Naive B cell (primary cell): ENCODE data around the gene TMEM38A. TPM values are rescaled to one million over a fixed set of nuclear protein-coding genes. Genes with fewer than 3 reads are reported as not detected.
A peak's percentile ranks its signal among the peaks of the same experiment; 100 is the strongest.

Experiments used
- ATAC-seq, 2 donors: fragments of 150-1000 bp; cut with Tn5 transposase; 2 replicates each; pipeline ENCODE4 v1.10.0; 2021; ENCODE audit warnings: low read depth in 2 of 2, mild to moderate bottlenecking in 2 of 2, moderate library complexity in 2 of 2
- DNase-seq: peaks from one replicate; pipeline ENCODE4 v3.0.0; 2022
- H3K27ac Mint-ChIP-seq, 6 donors: one replicate each; pipeline ENCODE4 v1.8.0; 2020 to 2022; ENCODE audit warnings: mild to moderate bottlenecking in 6 of 6, mixed read lengths in 6 of 6, moderate library complexity in 5 of 6, inconsistent platforms in 2 of 6
- H3K27me3 Mint-ChIP-seq, 3 donors: one replicate each; pipeline ENCODE4 v1.8.0; 2021 to 2022; ENCODE audit warnings: mixed read lengths in 3 of 3, mild to moderate bottlenecking in 1 of 3
- H3K36me3 Mint-ChIP-seq, 2 donors: one replicate each; pipeline ENCODE4 v1.8.0; 2020 to 2022; ENCODE audit warnings: mixed read lengths in 2 of 2, inconsistent platforms in 1 of 2, mild to moderate bottlenecking in 1 of 2
- H3K4me1 Mint-ChIP-seq, 3 donors: one replicate each; pipeline ENCODE4 v1.8.0; 2020 to 2022; ENCODE audit warnings: mixed read lengths in 3 of 3, inconsistent platforms in 1 of 3, mild to moderate bottlenecking in 1 of 3, moderate library complexity in 1 of 3
- H3K4me3 Mint-ChIP-seq, 8 donors: one replicate each; pipeline ENCODE4 v1.8.0; 2020 to 2022; ENCODE audit warnings: mild to moderate bottlenecking in 8 of 8, mixed read lengths in 8 of 8, moderate library complexity in 8 of 8, inconsistent platforms in 2 of 8
- H3K9me3 Mint-ChIP-seq, 7 donors: one replicate each; pipeline ENCODE4 v1.8.0; 2020 to 2022; ENCODE audit warnings: mixed read lengths in 7 of 7, mild to moderate bottlenecking in 5 of 7, inconsistent platforms in 2 of 7, moderate library complexity in 1 of 7
- polyA plus RNA-seq, 6 donors: library from polyadenylated mRNA; unstranded; fragments of 300-500 nt; fragmentation: Illumina TruSeq; gene quantifications; one replicate each; pipeline ENCODE4 v1.2.3, GENCODE V29; 2021; ENCODE audit warnings: low read depth in 6 of 6

TMEM38A gene
- polyA plus RNA-seq, 6 donors from 2014 or later = 13.7 to 18.6 (median 16.6) TPM

- H3K4me3 Mint-ChIP-seq = peak overlapping the region in 4 of 8 donors; percentile 53 to 96 (median 92)
- DNase-seq (no peak), ATAC-seq (no peak)
- no peaks in the 10 kb centered on the region for H3K36me3 Mint-ChIP-seq
- no peaks in the 10 kb centered on the region for H3K27me3 Mint-ChIP-seq
- peaks cover 51 to 78% (median 63%) of the 10 kb centered on the region in 3 donors for H3K4me1 Mint-ChIP-seq
- H3K27ac Mint-ChIP-seq = peak overlapping the region in 4 of 6 donors; percentile 19 to 89 (median 70)
- H3K9me3 Mint-ChIP-seq = no peaks in the 10 kb centered on the region
These were observed 35.6 kb upstream of the TMEM38A start for GRCh38 chr19:16625163-16625958.

DNA sequence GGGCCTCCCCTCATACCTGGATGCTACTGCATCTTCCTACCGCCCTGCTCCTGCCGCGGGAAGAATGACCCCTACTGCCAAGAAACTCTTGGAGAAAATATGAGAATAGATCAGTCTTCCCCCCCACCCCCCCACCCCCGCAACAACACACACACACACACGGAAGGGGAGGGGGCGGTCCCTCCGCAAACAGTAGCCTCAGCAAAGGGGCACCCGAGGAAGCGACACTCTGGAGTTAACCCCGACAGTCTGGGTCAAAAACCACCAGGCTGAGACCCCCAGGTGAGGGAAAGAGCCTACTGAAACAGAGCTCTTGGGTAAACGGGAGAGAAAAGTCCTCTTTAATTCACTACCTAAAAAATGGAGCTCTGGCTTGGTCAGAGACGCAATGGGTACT, 34.1 kb upstream of the TMEM38A start:
- DNase-seq = no peak
- H3K36me3 Mint-ChIP-seq = no peaks in the 10 kb centered on the region
- H3K4me3 Mint-ChIP-seq = peak overlapping the region; percentile 89 to 96 (median 94)
- ATAC-seq = no peak
- peak overlapping the region; percentile 44 to 98 (median 94) for H3K27ac Mint-ChIP-seq
- H3K4me1 Mint-ChIP-seq = peaks cover 38 to 68% (median 49%) of the 10 kb centered on the region in 3 donors
- H3K27me3 Mint-ChIP-seq = no peaks in the 10 kb centered on the region
- peaks cover 0 to 1% (median 0%) of the 10 kb centered on the region in 7 donors for H3K9me3 Mint-ChIP-seq

DNA sequence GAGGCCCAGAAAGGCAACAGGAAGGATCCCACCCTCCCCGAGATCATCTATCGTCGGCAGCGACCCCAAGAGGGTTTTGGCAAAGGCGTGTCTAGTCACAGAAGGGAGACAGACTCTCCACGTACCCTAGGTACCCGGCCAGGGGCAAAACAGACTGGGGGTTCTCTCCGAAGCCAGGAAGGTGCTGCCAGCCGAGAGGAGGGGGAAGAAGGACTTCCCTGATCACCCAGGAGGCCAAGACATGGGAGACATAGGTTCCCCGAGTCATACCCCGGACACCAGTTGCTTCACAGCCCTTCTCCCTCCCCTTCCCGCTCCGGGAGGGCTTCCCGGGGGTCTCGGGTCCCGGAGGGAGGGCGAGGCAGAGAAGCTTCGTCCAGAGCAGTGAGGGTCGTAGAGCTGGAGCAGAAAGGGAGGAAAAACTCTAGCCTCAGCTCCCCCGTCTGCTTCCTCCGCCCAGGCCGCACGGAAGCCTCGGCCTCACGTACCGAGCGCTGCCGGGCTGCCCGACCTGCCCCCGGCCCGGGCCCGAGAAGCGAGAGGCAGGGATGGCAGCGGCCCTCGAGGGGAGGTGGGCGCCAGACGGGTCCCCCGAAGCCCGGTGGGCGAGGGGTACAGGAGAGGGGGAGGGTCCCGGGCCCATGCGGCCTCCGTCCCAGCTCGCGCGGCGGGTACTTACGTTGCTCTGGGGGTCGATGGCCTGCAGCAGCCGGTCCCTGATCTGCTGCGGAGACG, 33.6 kb upstream of the TMEM38A start:
- H3K27ac Mint-ChIP-seq = peak overlapping the region; percentile 44 to 98 (median 94)
- no peaks in the 10 kb centered on the region for H3K27me3 Mint-ChIP-seq
- H3K4me1 Mint-ChIP-seq = peaks cover 33 to 66% (median 43%) of the 10 kb centered on the region in 3 donors
- no peaks in the 10 kb centered on the region for H3K36me3 Mint-ChIP-seq
- H3K4me3 Mint-ChIP-seq = peak overlapping the region; percentile 89 to 96 (median 94)
- DNase-seq (peak; percentile 14), ATAC-seq (no peak)
- H3K9me3 Mint-ChIP-seq = peaks cover 0 to 1% (median 0%) of the 10 kb centered on the region in 7 donors

- H3K9me3 Mint-ChIP-seq = peaks cover 0 to 1% (median 0%) of the 10 kb centered on the region in 7 donors
- no peaks in the 10 kb centered on the region for H3K27me3 Mint-ChIP-seq
- no peaks in the 10 kb centered on the region for H3K36me3 Mint-ChIP-seq
- peak overlapping the region in 2 of 6 donors; percentile 38 to 96 for H3K27ac Mint-ChIP-seq
- ATAC-seq (peak in 1 of 2 donors; percentile 2), DNase-seq (no peak)
- H3K4me1 Mint-ChIP-seq = peaks cover 33 to 64% (median 39%) of the 10 kb centered on the region in 3 donors
- H3K4me3 Mint-ChIP-seq = peak overlapping the region; percentile 47 to 100 (median 94)
These were observed 33.1 kb upstream of the TMEM38A start for GRCh38 chr19:16627928-16628182.

DNA sequence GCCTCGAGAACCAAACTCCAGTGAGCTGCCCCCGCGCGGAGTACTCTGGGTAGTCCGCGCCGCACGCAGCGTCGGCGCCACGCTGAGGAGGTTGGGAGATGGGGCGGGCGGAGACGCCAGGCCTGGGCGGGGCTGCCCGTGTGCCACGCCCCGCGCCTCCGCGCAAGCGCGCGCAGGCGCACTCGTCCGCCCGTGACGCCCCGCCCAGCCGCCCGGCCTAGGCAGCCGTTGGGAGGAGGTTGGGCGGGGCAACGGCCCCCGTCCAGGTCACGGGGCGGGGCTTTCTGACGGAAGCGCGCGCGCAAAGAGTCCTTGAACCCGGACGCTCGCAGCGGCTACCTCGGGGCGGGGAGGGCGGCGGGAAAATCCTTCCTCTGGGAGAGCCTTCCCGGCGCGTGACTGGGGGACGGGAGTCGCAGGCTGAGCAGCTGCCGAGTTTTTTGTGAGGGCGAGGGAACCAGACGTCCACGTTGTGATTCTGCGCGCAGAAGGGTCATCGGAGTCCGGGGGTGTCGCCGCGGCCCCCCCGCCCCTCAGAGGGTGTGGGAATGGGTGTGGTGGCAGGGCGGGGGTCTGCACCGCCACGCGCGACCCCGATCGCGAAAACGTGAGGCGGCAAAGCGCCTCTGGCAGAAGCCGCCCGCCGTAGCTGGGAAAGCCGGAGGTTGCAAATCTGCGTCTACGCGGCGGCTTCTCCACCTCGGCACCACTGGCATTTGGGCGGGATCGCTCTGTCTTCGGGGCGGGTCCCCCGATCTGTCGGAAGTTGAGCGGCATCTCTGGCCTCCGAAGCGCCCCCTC, 32.6 kb upstream of the TMEM38A start, which contains the start of gene MED26:
Gene MED26, minus strand, starts transcription at position 22 of the 801 bp plus-strand sequence. CDS start 261 bp downstream, outside the sequence.
- no peaks in the 10 kb centered on the region for H3K36me3 Mint-ChIP-seq
- H3K9me3 Mint-ChIP-seq = peaks cover 0 to 1% (median 0%) of the 10 kb centered on the region in 7 donors
- peaks cover 33 to 61% (median 39%) of the 10 kb centered on the region in 3 donors for H3K4me1 Mint-ChIP-seq
- no peaks in the 10 kb centered on the region for H3K27me3 Mint-ChIP-seq
- DNase-seq (peak; percentile 93), ATAC-seq (peak; percentile 92 to 94)
- H3K4me3 Mint-ChIP-seq = peak within 1 kb of the TSS; percentile 93 to 100 (median 97)
- H3K27ac Mint-ChIP-seq = peak within 1 kb of the TSS; percentile 95 to 99 (median 98)

DNA sequence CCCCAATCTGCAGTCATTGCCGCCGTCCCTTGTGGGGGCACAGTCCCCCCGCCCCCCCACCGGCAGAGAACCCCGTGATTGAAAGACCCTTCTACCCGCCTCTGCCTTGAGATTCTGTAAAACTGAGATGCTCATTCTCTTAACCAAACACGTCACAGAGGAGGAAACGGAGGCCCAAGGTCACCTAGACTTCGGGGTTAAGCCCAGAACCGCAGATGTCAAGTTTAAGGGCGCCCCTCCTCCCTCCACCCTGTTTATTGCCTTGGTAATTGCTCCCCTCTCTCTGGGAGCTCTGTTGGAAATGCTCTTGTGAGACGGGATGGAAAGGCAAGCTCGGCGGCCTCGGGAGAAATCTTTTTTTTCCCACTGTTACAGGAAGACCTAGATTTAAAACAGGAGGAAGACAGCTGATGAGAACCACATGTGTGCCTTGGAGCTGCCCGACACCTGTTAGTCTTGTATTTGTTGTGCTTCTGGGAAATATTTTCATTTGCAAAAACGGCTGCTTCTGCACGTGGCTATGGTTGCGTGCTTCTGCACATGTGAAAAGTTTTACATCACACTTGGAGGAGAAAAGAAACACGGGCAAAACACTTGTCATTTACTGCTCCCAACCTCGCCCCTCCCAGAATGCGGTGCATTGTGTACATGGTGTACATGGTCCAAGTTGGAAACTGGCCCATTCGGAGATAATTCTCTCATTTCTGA, 31.8 kb upstream of the TMEM38A start:
- H3K27ac Mint-ChIP-seq = peak overlapping the region; percentile 91 to 99 (median 97)
- DNase-seq = no peak
- peaks cover 0 to 1% (median 0%) of the 10 kb centered on the region in 7 donors for H3K9me3 Mint-ChIP-seq
- no peaks in the 10 kb centered on the region for H3K36me3 Mint-ChIP-seq
- H3K4me3 Mint-ChIP-seq = peak overlapping the region; percentile 93 to 100 (median 97)
- H3K4me1 Mint-ChIP-seq = peaks cover 29 to 55% (median 39%) of the 10 kb centered on the region in 3 donors
- no peaks in the 10 kb centered on the region for H3K27me3 Mint-ChIP-seq
- peak in 1 of 2 donors; percentile 3 for ATAC-seq

- peak overlapping the region in 1 of 6 donors; percentile 16 for H3K27ac Mint-ChIP-seq
- peaks cover 0 to 1% (median 0%) of the 10 kb centered on the region in 7 donors for H3K9me3 Mint-ChIP-seq
- no peak for ATAC-seq
- DNase-seq = no peak
- H3K36me3 Mint-ChIP-seq = no peaks in the 10 kb centered on the region
- H3K27me3 Mint-ChIP-seq = no peaks in the 10 kb centered on the region
- no peak overlapping the region for H3K4me3 Mint-ChIP-seq
- H3K4me1 Mint-ChIP-seq = peaks cover 19 to 34% (median 22%) of the 10 kb centered on the region in 3 donors
These were observed 29.5 kb upstream of the TMEM38A start for GRCh38 chr19:16631465-16631864.

DNA sequence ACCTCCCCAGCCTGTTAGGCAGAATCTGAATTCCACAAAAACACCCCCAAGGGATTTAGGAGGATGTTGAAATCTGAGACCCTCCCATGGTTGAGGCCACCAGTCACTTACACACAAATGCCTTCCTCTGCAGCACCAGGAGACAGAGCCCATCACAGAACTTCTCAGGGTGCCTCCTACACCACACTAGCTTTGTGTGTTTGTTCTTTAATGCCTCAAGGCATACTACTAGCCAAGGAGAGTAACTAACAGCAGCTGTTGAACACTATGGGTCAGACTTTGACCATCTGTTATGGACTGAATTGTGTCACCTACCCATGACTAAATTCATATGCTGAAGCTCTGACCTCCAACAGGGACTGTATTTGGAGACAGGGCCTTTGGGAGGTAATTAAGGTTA, 23.4 kb upstream of the TMEM38A start:
- no peaks in the 10 kb centered on the region for H3K36me3 Mint-ChIP-seq
- no peak for DNase-seq
- no peak for ATAC-seq
- peak overlapping the region in 3 of 6 donors; percentile 68 to 92 (median 77) for H3K27ac Mint-ChIP-seq
- no peaks in the 10 kb centered on the region for H3K27me3 Mint-ChIP-seq
- peaks cover 12 to 23% (median 16%) of the 10 kb centered on the region in 3 donors for H3K4me1 Mint-ChIP-seq
- H3K4me3 Mint-ChIP-seq = no peak overlapping the region
- H3K9me3 Mint-ChIP-seq = no peaks in the 10 kb centered on the region

DNA sequence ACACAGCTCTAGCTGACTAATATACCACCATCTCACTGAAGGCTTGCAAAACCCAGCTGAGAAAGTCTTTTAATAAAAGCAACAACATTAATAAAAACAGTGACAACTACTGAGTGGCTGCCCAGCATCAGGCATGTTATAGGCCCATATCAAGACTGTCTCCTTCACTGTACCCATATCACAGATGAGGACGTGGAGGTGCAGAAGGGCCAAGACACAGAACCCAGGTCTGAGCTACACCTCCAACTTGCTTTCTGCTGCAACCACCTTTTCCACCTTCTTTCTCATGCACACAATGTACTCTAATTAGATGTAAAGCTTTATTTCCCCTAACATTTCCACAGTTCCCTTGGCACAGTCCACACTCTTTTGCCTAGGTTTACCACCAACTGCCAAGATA, 22.3 kb upstream of the TMEM38A start:
- no peaks in the 10 kb centered on the region for H3K36me3 Mint-ChIP-seq
- DNase-seq (no peak), ATAC-seq (no peak)
- H3K9me3 Mint-ChIP-seq = no peaks in the 10 kb centered on the region
- no peaks in the 10 kb centered on the region for H3K27me3 Mint-ChIP-seq
- peak overlapping the region in 3 of 6 donors; percentile 5 to 60 (median 52) for H3K27ac Mint-ChIP-seq
- H3K4me3 Mint-ChIP-seq = no peak overlapping the region
- H3K4me1 Mint-ChIP-seq = peaks cover 12 to 25% (median 17%) of the 10 kb centered on the region in 3 donors

DNA sequence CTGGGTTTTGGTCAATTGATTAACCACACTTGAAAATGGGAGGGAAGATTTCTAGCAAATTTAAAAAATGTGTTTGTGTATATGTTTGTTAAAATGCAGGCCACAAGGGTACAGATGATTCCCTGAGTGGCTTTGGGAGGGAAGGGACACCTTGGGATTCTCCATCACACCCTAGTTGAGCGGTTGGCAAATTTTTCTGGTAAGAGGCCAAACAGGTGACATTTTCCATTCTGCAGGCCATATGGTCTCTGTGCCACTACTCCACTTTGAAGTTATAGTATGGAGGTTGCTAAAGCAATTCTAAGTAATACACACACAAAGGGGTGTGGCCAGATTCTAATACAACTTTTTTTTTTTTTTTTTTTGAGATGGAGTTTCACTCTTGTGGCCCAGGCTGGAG, 20.0 kb upstream of the TMEM38A start:
- no peak overlapping the region for H3K4me3 Mint-ChIP-seq
- no peaks in the 10 kb centered on the region for H3K9me3 Mint-ChIP-seq
- peaks cover 0 to 8% of the 10 kb centered on the region in 2 donors for H3K36me3 Mint-ChIP-seq
- no peak overlapping the region for H3K27ac Mint-ChIP-seq
- peaks cover 12 to 35% (median 20%) of the 10 kb centered on the region in 3 donors for H3K4me1 Mint-ChIP-seq
- DNase-seq = no peak
- no peak for ATAC-seq
- H3K27me3 Mint-ChIP-seq = no peaks in the 10 kb centered on the region

GRCh38 chr19:16641695-16642094, 19.2 kb upstream of the TMEM38A start:
- H3K9me3 Mint-ChIP-seq = no peaks in the 10 kb centered on the region
- peaks cover 12 to 34% (median 19%) of the 10 kb centered on the region in 3 donors for H3K4me1 Mint-ChIP-seq
- H3K36me3 Mint-ChIP-seq = peaks cover 0 to 8% of the 10 kb centered on the region in 2 donors
- H3K27me3 Mint-ChIP-seq = no peaks in the 10 kb centered on the region
- ATAC-seq = no peak
- no peak for DNase-seq
- H3K4me3 Mint-ChIP-seq = no peak overlapping the region
- H3K27ac Mint-ChIP-seq = no peak overlapping the region

DNA sequence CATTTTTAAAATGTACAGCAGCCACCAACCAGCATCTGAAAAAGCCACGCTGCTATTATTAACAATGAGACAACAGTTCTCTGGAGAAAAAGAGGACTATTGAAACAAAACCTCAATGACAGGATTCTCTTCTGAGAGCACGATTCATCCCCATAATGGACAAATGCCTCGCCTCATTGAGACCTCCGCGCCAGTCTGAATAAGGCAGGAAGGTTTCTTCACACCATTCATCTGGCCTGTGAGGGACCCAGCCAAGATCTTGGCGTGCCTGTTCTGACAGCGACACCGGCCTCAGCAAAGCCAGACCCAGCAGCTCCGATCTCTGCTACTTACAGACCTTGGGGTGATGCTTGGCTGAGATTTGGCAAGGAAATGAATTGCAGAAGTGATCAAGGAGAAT, 15.8 kb upstream of the TMEM38A start:
- Mint-ChIP-seq H3K27me3 (no peaks in the 10 kb centered on the region), H3K4me3 (no peak overlapping the region), H3K36me3 (peaks cover 0 to 8% of the 10 kb centered on the region in 2 donors), H3K4me1 (peaks cover 6 to 26% (median 12%) of the 10 kb centered on the region in 3 donors), H3K9me3 (no peaks in the 10 kb centered on the region), H3K27ac (no peak overlapping the region)
- no peak for DNase-seq
- ATAC-seq = no peak
